GM19463 (cell line): ENCODE measurements around the gene DIO2.

Experiments used
- ATAC-seq: cut with Tn5 transposase; IDR thresholded peaks from one replicate; pipeline ENCODE4 v1.9.1; 2021; ENCODE audit warnings: mild to moderate bottlenecking, moderate library complexity; ENCODE audit not compliant: unreplicated experiment

The DIO2 gene

GRCh38 chr14:80211153-80212022 lies at the start of gene DIO2:
Gene DIO2, minus strand, starts transcription at chr14:80211504. Its CDS starts 32 bp downstream, at chr14:80211472.
- ATAC-seq: no peak

GRCh38 chr14:80260645-80261044 lies 49.3 kb upstream of the DIO2 start:
- no peak for ATAC-seq

- ATAC-seq: no peak
Observed at GRCh38 chr14:80239631-80240030, 28.3 kb upstream of the DIO2 start.

GRCh38 chr14:80237143-80237542 lies 25.8 kb upstream of the DIO2 start:
- ATAC-seq: no peak

GRCh38 chr14:80233470-80234089 lies 22.3 kb upstream of the DIO2 start:
- no peak for ATAC-seq

- no peak for ATAC-seq
Observed at GRCh38 chr14:80231702-80232101, 20.4 kb upstream of the DIO2 start.

- no peak for ATAC-seq
Observed at GRCh38 chr14:80223696-80224465, 12.6 kb upstream of the DIO2 start.

GRCh38 chr14:80216818-80217217 lies 5.5 kb upstream of the DIO2 start:
- ATAC-seq: no peak

- ATAC-seq: no peak
Observed at GRCh38 chr14:80215756-80216581, 4.7 kb upstream of the DIO2 start.

GRCh38 chr14:80215081-80215480 lies 3.8 kb upstream of the DIO2 start:
- ATAC-seq: no peak

GRCh38 chr14:80213602-80214001 lies 2.3 kb upstream of the DIO2 start:
- ATAC-seq: peak; percentile 74

- no peak for ATAC-seq
Observed at GRCh38 chr14:80212023-80212397, 706 bp upstream of the DIO2 start.

- ATAC-seq: no peak
Observed at GRCh38 chr14:80208461-80208860, 2.8 kb downstream of the DIO2 start.

- no peak for ATAC-seq
Observed at GRCh38 chr14:80206351-80207080, 4.8 kb downstream of the DIO2 start.

- ATAC-seq: peak; percentile 47
Observed at GRCh38 chr14:80202888-80203562, 8.3 kb downstream of the DIO2 start.

GRCh38 chr14:80200093-80200492 lies 11.2 kb downstream of the DIO2 start:
- ATAC-seq: no peak

- no peak for ATAC-seq
Observed at GRCh38 chr14:80188571-80188970, 22.7 kb downstream of the DIO2 start.

GRCh38 chr14:80186301-80186800 lies 25.0 kb downstream of the DIO2 start:
- no peak for ATAC-seq

- no peak for ATAC-seq
Observed at GRCh38 chr14:80176893-80177292, 34.4 kb downstream of the DIO2 start.
